ENCODE results near the gene DUX4.
"Not testable (repeated sequence)": the region's sequence is repeated elsewhere in the genome, so short reads cannot be mapped to it uniquely, and the experiment has no call there.

Gene DUX4

GRCh38 chr4:190173428-190173827 lies at the start of gene DUX4:
TSS of gene DUX4 (plus strand) at chr4:190173774. CDS start at chr4:190173774, 0 bp downstream.
- H4K20me1 ChIP-seq (ENCODE audit: insufficient read depth, low read length); H3K27me3 ChIP-seq (ENCODE audit: insufficient read depth, low read length, poor library complexity); H3K79me2 ChIP-seq (ENCODE audit: insufficient read depth, low read length); H3K4me3 ChIP-seq (ENCODE audit: low read depth in 1 of 2, low read length in 2 of 2); H3K9ac ChIP-seq (ENCODE audit: low read depth, low read length); DNase-seq; H3K27ac ChIP-seq (ENCODE audit: low read length); H3K36me3 ChIP-seq (ENCODE audit: insufficient read depth, low read length); H3K9me3 ChIP-seq (ENCODE audit: insufficient read depth, low read length, severe bottlenecking); ATAC-seq (ENCODE audit: insufficient read depth, low read depth); H2AFZ ChIP-seq (ENCODE audit: low read depth, low read length); H3K4me1 ChIP-seq (ENCODE audit: insufficient read depth, low read length); H3K4me2 ChIP-seq (ENCODE audit: insufficient read depth, low read length): not testable (repeated sequence)

DNA sequence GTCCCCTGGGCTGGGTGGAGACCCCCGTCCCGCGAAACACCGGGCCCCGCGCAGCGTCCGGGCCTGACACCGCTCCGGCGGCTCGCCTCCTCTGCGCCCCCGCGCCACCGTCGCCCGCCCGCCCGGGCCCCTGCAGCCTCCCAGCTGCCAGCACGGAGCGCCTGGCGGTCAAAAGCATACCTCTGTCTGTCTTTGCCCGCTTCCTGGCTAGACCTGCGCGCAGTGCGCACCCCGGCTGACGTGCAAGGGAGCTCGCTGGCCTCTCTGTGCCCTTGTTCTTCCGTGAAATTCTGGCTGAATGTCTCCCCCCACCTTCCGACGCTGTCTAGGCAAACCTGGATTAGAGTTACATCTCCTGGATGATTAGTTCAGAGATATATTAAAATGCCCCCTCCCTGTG lies 1.9 kb downstream of the DUX4 start:
- H3K36me3 ChIP-seq (ENCODE audit: insufficient read depth, low read length); H3K4me3 ChIP-seq (ENCODE audit: low read depth in 1 of 2, low read length in 2 of 2); H2AFZ ChIP-seq (ENCODE audit: low read depth, low read length); ATAC-seq (ENCODE audit: insufficient read depth, low read depth); H3K9me3 ChIP-seq (ENCODE audit: insufficient read depth, low read length, severe bottlenecking); H3K79me2 ChIP-seq (ENCODE audit: insufficient read depth, low read length); H3K27ac ChIP-seq (ENCODE audit: low read length); H4K20me1 ChIP-seq (ENCODE audit: insufficient read depth, low read length); H3K27me3 ChIP-seq (ENCODE audit: insufficient read depth, low read length, poor library complexity); H3K4me2 ChIP-seq (ENCODE audit: insufficient read depth, low read length); H3K4me1 ChIP-seq (ENCODE audit: insufficient read depth, low read length); H3K9ac ChIP-seq (ENCODE audit: low read depth, low read length); DNase-seq: not testable (repeated sequence)

DNA sequence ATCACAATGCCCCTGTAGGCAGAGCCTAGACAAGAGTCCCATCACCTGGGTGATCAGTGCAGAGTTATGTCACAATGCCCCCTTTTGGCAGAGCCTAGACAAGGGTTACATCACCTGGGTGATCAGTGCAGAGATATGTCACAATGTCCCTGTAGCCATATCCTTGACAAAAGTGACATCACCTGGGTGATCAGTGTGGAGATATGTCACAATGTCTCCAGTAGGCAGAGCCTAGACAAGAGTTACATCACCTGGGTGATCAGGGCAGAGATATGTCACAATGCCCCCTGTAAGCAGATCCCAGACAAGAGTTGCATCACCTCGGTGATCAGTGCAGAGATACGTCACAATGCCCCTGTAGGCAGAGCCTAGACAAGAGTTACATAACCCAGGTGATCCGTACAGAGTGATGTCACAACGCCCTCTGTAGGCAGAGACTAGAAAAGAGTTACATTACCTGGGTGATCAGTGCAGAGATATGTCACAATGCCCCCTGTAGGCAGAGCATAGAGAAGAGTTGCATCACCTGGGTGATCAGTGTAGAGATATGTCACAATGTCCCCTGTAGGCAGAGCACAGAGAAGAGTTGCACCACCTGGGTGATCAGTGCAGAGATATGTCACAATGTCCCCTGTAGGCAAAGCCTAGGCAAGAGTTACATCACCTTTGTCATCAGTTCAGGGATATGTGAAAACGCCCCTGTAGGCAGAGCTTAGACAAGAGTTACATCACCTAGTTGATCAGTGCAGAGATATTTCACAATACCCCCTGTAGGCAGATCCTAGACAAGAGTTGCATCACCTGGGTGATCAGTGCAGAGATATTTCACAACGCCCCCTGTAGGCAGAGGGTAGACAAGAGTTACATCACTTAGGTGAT lies 4.4 kb downstream of the DUX4 start:
- not testable (repeated sequence) for H4K20me1 ChIP-seq (ENCODE audit: insufficient read depth, low read length); H3K36me3 ChIP-seq (ENCODE audit: insufficient read depth, low read length); H3K27me3 ChIP-seq (ENCODE audit: insufficient read depth, low read length, poor library complexity); H3K79me2 ChIP-seq (ENCODE audit: insufficient read depth, low read length); H3K4me2 ChIP-seq (ENCODE audit: insufficient read depth, low read length); H3K9me3 ChIP-seq (ENCODE audit: insufficient read depth, low read length, severe bottlenecking); H2AFZ ChIP-seq (ENCODE audit: low read depth, low read length); H3K4me1 ChIP-seq (ENCODE audit: insufficient read depth, low read length); H3K4me3 ChIP-seq (ENCODE audit: low read depth in 1 of 2, low read length in 2 of 2); H3K9ac ChIP-seq (ENCODE audit: low read depth, low read length); H3K27ac ChIP-seq (ENCODE audit: low read length)
- ATAC-seq (ENCODE audit: insufficient read depth, low read depth) (peak; percentile 44), DNase-seq (peak; percentile 10)

DNA sequence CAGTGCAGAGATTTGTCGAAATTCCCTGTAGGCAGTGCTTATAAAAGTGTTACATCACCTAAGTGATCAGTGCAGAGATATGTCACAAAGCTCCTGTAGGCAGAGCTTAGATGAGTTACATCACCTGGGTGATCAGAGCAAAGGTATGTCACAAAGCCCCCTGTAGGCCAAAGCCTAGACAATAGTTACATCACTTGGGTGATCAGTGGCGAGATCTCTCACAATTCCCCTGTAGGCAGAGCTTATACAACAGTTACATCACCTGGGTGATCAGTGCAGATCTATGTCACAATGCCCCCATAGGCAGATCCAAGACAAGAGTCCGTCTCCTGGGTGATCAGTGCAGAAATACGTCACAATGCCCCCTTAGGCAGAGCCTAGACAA lies 5.0 kb downstream of the DUX4 start:
- H3K4me3 ChIP-seq (ENCODE audit: low read depth in 1 of 2, low read length in 2 of 2); ATAC-seq (ENCODE audit: insufficient read depth, low read depth); H3K27me3 ChIP-seq (ENCODE audit: insufficient read depth, low read length, poor library complexity); H3K79me2 ChIP-seq (ENCODE audit: insufficient read depth, low read length); H3K4me1 ChIP-seq (ENCODE audit: insufficient read depth, low read length); H3K9ac ChIP-seq (ENCODE audit: low read depth, low read length); H4K20me1 ChIP-seq (ENCODE audit: insufficient read depth, low read length); H3K4me2 ChIP-seq (ENCODE audit: insufficient read depth, low read length); H3K27ac ChIP-seq (ENCODE audit: low read length); H3K9me3 ChIP-seq (ENCODE audit: insufficient read depth, low read length, severe bottlenecking); H3K36me3 ChIP-seq (ENCODE audit: insufficient read depth, low read length); H2AFZ ChIP-seq (ENCODE audit: low read depth, low read length); DNase-seq: not testable (repeated sequence)

GRCh38 chr4:190179030-190179739 lies 5.6 kb downstream of the DUX4 start:
- H3K79me2 ChIP-seq (ENCODE audit: insufficient read depth, low read length); H2AFZ ChIP-seq (ENCODE audit: low read depth, low read length); H3K4me3 ChIP-seq (ENCODE audit: low read depth in 1 of 2, low read length in 2 of 2); H3K9me3 ChIP-seq (ENCODE audit: insufficient read depth, low read length, severe bottlenecking); H3K4me2 ChIP-seq (ENCODE audit: insufficient read depth, low read length); DNase-seq; H3K36me3 ChIP-seq (ENCODE audit: insufficient read depth, low read length); H4K20me1 ChIP-seq (ENCODE audit: insufficient read depth, low read length); H3K4me1 ChIP-seq (ENCODE audit: insufficient read depth, low read length); H3K27ac ChIP-seq (ENCODE audit: low read length); H3K27me3 ChIP-seq (ENCODE audit: insufficient read depth, low read length, poor library complexity); H3K9ac ChIP-seq (ENCODE audit: low read depth, low read length): not testable (repeated sequence)
- ATAC-seq (ENCODE audit: insufficient read depth, low read depth), result peak; percentile 67

DNA sequence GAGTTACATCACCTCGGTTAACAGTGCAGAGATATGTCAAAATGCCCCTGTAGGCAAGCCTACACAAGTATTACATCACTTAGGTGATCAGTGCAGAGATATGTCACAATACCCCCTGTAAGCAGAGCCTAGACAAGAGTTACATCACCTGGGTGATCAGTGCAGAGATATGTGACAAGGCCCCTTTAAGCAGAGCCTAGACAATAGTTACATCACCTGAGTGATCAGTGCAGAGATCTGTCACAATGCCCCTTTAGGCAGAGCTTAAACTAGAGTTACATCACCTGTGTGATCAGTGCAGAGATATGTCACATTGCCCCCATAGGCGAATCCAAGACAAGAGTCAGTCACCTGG lies 6.1 kb downstream of the DUX4 start:
- not testable (repeated sequence) for DNase-seq; H3K79me2 ChIP-seq (ENCODE audit: insufficient read depth, low read length); ATAC-seq (ENCODE audit: insufficient read depth, low read depth)

GRCh38 chr4:190180947-190181346 lies 7.4 kb downstream of the DUX4 start:
- not testable (repeated sequence) for H3K27ac ChIP-seq (ENCODE audit: low read length); H3K4me1 ChIP-seq (ENCODE audit: insufficient read depth, low read length); H3K4me3 ChIP-seq (ENCODE audit: low read depth in 1 of 2, low read length in 2 of 2); DNase-seq; H2AFZ ChIP-seq (ENCODE audit: low read depth, low read length); H3K4me2 ChIP-seq (ENCODE audit: insufficient read depth, low read length); H3K79me2 ChIP-seq (ENCODE audit: insufficient read depth, low read length); H3K9ac ChIP-seq (ENCODE audit: low read depth, low read length); H4K20me1 ChIP-seq (ENCODE audit: insufficient read depth, low read length); H3K36me3 ChIP-seq (ENCODE audit: insufficient read depth, low read length); H3K27me3 ChIP-seq (ENCODE audit: insufficient read depth, low read length, poor library complexity); H3K9me3 ChIP-seq (ENCODE audit: insufficient read depth, low read length, severe bottlenecking); ATAC-seq (ENCODE audit: insufficient read depth, low read depth)

More for the DNA sequence above, 6.1 kb downstream of the DUX4 start:
- H2AFZ ChIP-seq (ENCODE audit: low read depth, low read length); H3K9ac ChIP-seq (ENCODE audit: low read depth, low read length); H3K9me3 ChIP-seq (ENCODE audit: insufficient read depth, low read length, severe bottlenecking); H3K4me2 ChIP-seq (ENCODE audit: insufficient read depth, low read length); H4K20me1 ChIP-seq (ENCODE audit: insufficient read depth, low read length); H3K4me1 ChIP-seq (ENCODE audit: insufficient read depth, low read length); H3K27ac ChIP-seq (ENCODE audit: low read length); H3K27me3 ChIP-seq (ENCODE audit: insufficient read depth, low read length, poor library complexity); H3K36me3 ChIP-seq (ENCODE audit: insufficient read depth, low read length); H3K4me3 ChIP-seq (ENCODE audit: low read depth in 1 of 2, low read length in 2 of 2): not testable (repeated sequence)

DNA sequence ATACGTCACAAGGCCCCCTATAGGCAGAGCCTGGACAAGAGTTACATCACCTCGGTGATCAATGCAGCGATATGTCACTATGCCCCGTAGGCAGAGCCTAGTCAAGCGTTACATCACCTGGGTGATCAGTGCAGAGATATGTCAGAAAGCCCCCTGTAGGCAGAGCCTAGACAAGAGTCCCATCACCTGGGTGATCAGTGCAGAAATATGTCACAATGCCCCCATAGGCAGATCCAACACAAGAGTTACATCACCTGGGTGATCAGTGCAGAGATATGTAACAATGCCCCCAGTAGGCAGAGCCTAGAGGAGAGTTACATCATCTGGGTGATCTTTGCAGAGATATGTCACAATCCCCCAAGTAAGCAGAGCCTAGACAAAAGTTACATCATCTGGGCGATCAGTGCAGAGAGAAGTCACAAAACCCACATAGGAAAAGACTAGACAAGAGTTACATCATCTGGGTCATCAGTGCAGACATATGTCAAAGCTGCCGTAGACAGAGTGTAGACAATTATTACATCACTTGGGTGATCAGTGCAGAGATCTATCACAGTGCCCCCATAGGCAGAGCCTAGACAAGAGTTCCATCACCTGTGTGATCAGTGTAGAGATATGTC lies 8.0 kb downstream of the DUX4 start:
- H3K4me3 ChIP-seq (ENCODE audit: low read depth in 1 of 2, low read length in 2 of 2); H2AFZ ChIP-seq (ENCODE audit: low read depth, low read length); DNase-seq; H4K20me1 ChIP-seq (ENCODE audit: insufficient read depth, low read length); H3K27me3 ChIP-seq (ENCODE audit: insufficient read depth, low read length, poor library complexity); H3K27ac ChIP-seq (ENCODE audit: low read length); H3K36me3 ChIP-seq (ENCODE audit: insufficient read depth, low read length); H3K9me3 ChIP-seq (ENCODE audit: insufficient read depth, low read length, severe bottlenecking); H3K9ac ChIP-seq (ENCODE audit: low read depth, low read length); H3K4me2 ChIP-seq (ENCODE audit: insufficient read depth, low read length); H3K79me2 ChIP-seq (ENCODE audit: insufficient read depth, low read length); H3K4me1 ChIP-seq (ENCODE audit: insufficient read depth, low read length): not testable (repeated sequence)
- 0 out of 3 replicates have a peak, but pooled peaks have one; percentile 7 for ATAC-seq (ENCODE audit: insufficient read depth, low read depth)
